A549 treated with Mapracorat at 1 μM for 4 hours (cell line): Measurements from ENCODE around the gene MRPL34. TPM values are rescaled to one million over a fixed set of nuclear protein-coding genes. Genes with fewer than 3 reads are reported as not detected.

Experiments used
- total RNA-seq: library from RNA; stranded (reverse); fragments of 200-300 nt; extraction: Qiagen RNA extraction; gene quantifications from 5 replicates; pipeline ENCODE4 v1.2.3, GENCODE V29; 2022

MRPL34 gene
- total RNA-seq, result 56.1 to 87.4 TPM (median 83.9 TPM) in 5 replicates

GRCh38 chr19:17305517-17306284 lies at the start of gene MRPL34:
TSS of gene MRPL34 (plus strand) at chr19:17305872. CDS start at chr19:17305893, 21 bp downstream.

GRCh38 chr19:17264641-17264979 lies 41.1 kb upstream of the MRPL34 start, which contains the start of gene USHBP1:
TSS of gene USHBP1 (minus strand) at chr19:17264745. CDS start at chr19:17264299, 446 bp downstream.

GRCh38 chr19:17266975-17267788 lies 38.5 kb upstream of the MRPL34 start, which contains the start of gene BABAM1:
TSS of gene BABAM1 (plus strand) at chr19:17267443. CDS start at chr19:17268807, 1,364 bp downstream.

GRCh38 chr19:17281391-17282304 lies 24.0 kb upstream of the MRPL34 start, which contains the start of gene ANKLE1:
TSS of gene ANKLE1 (plus strand) at chr19:17281901. CDS start at chr19:17281921, 20 bp downstream.

GRCh38 chr19:17303167-17303939 lies 2.3 kb upstream of the MRPL34 start, which contains the start of gene ABHD8:
TSS of gene ABHD8 (minus strand) at chr19:17303425. CDS start at chr19:17301616, 1,809 bp downstream.

GRCh38 chr19:17309198-17309964 lies 3.7 kb downstream of the MRPL34 start, which contains the start of gene DDA1:
TSS of gene DDA1 (plus strand) at chr19:17309563. CDS start at chr19:17309655, 92 bp downstream.

GRCh38 chr19:17334414-17335409 lies 29.0 kb downstream of the MRPL34 start, which contains the start of gene ANO8:
TSS of gene ANO8 (minus strand) at chr19:17334855. CDS start at chr19:17334670, 185 bp downstream.

GRCh38 chr19:17336872-17337674 lies 31.4 kb downstream of the MRPL34 start, which contains the start of gene GTPBP3:
TSS of gene GTPBP3 (plus strand) at chr19:17337553. CDS start at chr19:17337612, 59 bp downstream.

Other genes with a start within 250 kb of the MRPL34 start
- 11.5 to 15.8 TPM (median 14.3 TPM) in 5 replicates for gene HAUS8, start 230.4 kb upstream of the MRPL34 start, total RNA-seq
- 23.9 to 33.5 TPM (median 33.1 TPM) in 5 replicates for gene MYO9B, start 230.1 kb upstream of the MRPL34 start, total RNA-seq
- 13.8 to 16.3 TPM (median 14.9 TPM) in 5 replicates for gene USE1, start 90.5 kb upstream of the MRPL34 start, total RNA-seq
- 10.3 to 12.6 TPM (median 12.1 TPM) in 5 replicates for gene OCEL1, start 79.6 kb upstream of the MRPL34 start, total RNA-seq
- gene NR2F6, start 60.0 kb upstream of the MRPL34 start, total RNA-seq, result 27.2 to 64.7 TPM (median 62.9 TPM) in 5 replicates
- not detected in 5 replicates for gene USHBP1, start 41.1 kb upstream of the MRPL34 start, total RNA-seq
- gene BABAM1, start 38.4 kb upstream of the MRPL34 start, total RNA-seq, result 59.1 to 64.3 TPM (median 61.0 TPM) in 5 replicates
- gene ANKLE1, start 24.0 kb upstream of the MRPL34 start, total RNA-seq, result 0.22 to 0.56 TPM (median 0.35 TPM) in 5 replicates
- gene ABHD8, start 2.4 kb upstream of the MRPL34 start, total RNA-seq, result 1.9 to 3.5 TPM (median 2.8 TPM) in 5 replicates
- 49.5 to 59.2 TPM (median 55.7 TPM) in 5 replicates for gene DDA1, start 3.7 kb downstream of the MRPL34 start, total RNA-seq
- gene ANO8, start 29.0 kb downstream of the MRPL34 start, total RNA-seq, result 1.9 to 4.1 TPM (median 3.4 TPM) in 5 replicates
- 14.4 to 22.1 TPM (median 20.2 TPM) in 5 replicates for gene GTPBP3, start 31.7 kb downstream of the MRPL34 start, total RNA-seq
- not detected in 5 replicates for gene PLVAP, start 71.5 kb downstream of the MRPL34 start, total RNA-seq
- gene CCDC194, start 88.3 kb downstream of the MRPL34 start, total RNA-seq, result not detected in 5 replicates
- 0.13 to 0.24 TPM in 2 of 5 replicates, not detected in the others for gene BST2, start 99.8 kb downstream of the MRPL34 start, total RNA-seq
- 27.7 to 42.0 TPM (median 41.3 TPM) in 5 replicates for gene MVB12A, start 114.2 kb downstream of the MRPL34 start, total RNA-seq
- gene TMEM221, start 142.8 kb downstream of the MRPL34 start, total RNA-seq, result 0.32 to 0.85 TPM (median 0.83 TPM) in 5 replicates
- not detected in 5 replicates for gene NXNL1, start 155.1 kb downstream of the MRPL34 start, total RNA-seq
- 2.5 to 3.0 TPM (median 2.5 TPM) in 5 replicates for gene SLC27A1, start 164.7 kb downstream of the MRPL34 start, total RNA-seq
- gene PGLS, start 205.8 kb downstream of the MRPL34 start, total RNA-seq, result 46.6 to 76.0 TPM (median 72.5 TPM) in 5 replicates
- 55.3 to 75.3 TPM (median 70.2 TPM) in 5 replicates for gene COLGALT1, start 249.8 kb downstream of the MRPL34 start, total RNA-seq